Measurements from ENCODE around the gene RAD18. TPM values are rescaled to one million over a fixed set of nuclear protein-coding genes. Genes with fewer than 3 reads are reported as not detected.

RAD18 gene
- total RNA-seq, 1 experiment from 2014 or later = 46.6 TPM

DNA sequence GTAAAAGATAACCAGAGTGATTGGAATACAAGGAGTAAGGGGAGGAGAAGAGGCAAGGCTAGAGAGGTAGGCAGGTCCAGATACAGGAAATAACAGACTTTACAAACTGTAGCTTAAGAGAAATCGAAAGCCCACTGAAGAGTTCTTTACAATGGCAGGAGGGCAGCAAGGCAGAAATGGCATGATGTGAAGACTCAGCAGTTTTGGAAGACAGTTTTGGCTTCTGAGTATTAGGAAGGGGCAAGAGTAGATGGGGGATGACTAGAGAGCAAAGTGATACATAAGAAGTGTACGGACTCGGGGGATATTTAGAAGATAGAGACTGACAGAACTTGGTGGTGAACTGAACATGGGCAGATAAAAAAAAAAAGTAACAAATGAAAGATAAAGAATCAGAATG lies 54.1 kb downstream of the RAD18 start:
- Histone ChIP-seq H3K4me2 (ENCODE audit: low read length) (no peak overlapping the region), H3K27ac (ENCODE audit: low read length) (no peak overlapping the region), H3K27me3 (ENCODE audit: low read length) (no peaks in the 10 kb centered on the region), H3K4me3 (ENCODE audit: low read length) (no peak overlapping the region), H3K4me1 (ENCODE audit: insufficient read depth, low read length) (no peaks in the 10 kb centered on the region), H3K36me3 (ENCODE audit: low read depth, low read length) (peaks cover 55% of the 10 kb centered on the region), H2AFZ (ENCODE audit: low read length) (no peak overlapping the region), H3K9ac (ENCODE audit: low read length) (no peak overlapping the region), H3K9me3 (ENCODE audit: low read length) (no peaks in the 10 kb centered on the region), H4K20me1 (ENCODE audit: low read length) (no peaks in the 10 kb centered on the region), H3K79me2 (ENCODE audit: low read length) (no peaks in the 10 kb centered on the region), H3K9me2 (replicated peaks; ENCODE audit: low read length) (no peaks in the 10 kb centered on the region), H3F3A (ENCODE audit: low read length, unreplicated experiment) (no peaks in the 10 kb centered on the region)
- ATAC-seq (no peak), DNase-seq (no peak)
- ChIA-PET POLR2A (ENCODE audit: unreplicated experiment) (no interaction called here), CTCF (no interaction called here)
- TF ChIP-seq EZH2phosphoT487 (IDR thresholded peaks at IDR 0.05; ENCODE audit: borderline replicate concordance, low read length) = no peak
- intact Hi-C loops (cut with micrococcal nuclease) = loop anchor here (10.0 kb wide), 1 partner anchor 244 kb away; no protein-coding TSS in a partner anchor
- BruUV-seq (replicated peaks) = no TSS peak

DNA sequence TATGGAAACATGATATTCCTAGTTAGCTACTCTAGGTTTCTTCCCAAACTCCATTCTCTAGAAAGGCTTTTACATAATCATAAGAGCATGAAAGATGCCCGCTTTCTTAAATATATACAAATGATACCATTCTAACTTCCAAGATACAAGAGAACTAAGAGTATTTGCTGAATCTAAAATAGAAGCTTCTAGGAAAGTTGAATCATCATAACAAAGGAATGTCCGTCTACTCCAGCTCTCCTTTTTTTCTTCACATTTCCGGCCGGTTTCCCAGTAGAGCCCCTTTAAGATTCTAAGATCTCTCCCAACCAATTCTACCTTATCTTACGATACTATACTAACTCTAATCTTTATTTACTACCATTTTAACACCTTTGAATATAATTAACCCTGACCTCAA lies 60.1 kb downstream of the RAD18 start:
- H3K9ac ChIP-seq (ENCODE audit: low read length) = no peak overlapping the region
- H3K27ac ChIP-seq (ENCODE audit: low read length) = no peak overlapping the region
- no TSS peak for BruUV-seq (replicated peaks)
- DNase-seq (no peak), ATAC-seq (no peak)
- ChIA-PET POLR2A (ENCODE audit: unreplicated experiment) (no interaction called here), CTCF (no interaction called here)
- peaks cover 40% of the 10 kb centered on the region for H3K36me3 ChIP-seq (ENCODE audit: low read depth, low read length)
- no peaks in the 10 kb centered on the region for H3K27me3 ChIP-seq (ENCODE audit: low read length)
- H4K20me1 ChIP-seq (ENCODE audit: low read length) = no peaks in the 10 kb centered on the region
- intact Hi-C loops (cut with micrococcal nuclease) = loop anchor here (10.0 kb wide), 1 partner anchor 238 kb away; no protein-coding TSS in a partner anchor
- no peaks in the 10 kb centered on the region for H3K4me1 ChIP-seq (ENCODE audit: insufficient read depth, low read length)
- H3K9me3 ChIP-seq (ENCODE audit: low read length) = no peaks in the 10 kb centered on the region
- no peaks in the 10 kb centered on the region for H3K9me2 ChIP-seq (replicated peaks; ENCODE audit: low read length)
- no peak overlapping the region for H3K4me3 ChIP-seq (ENCODE audit: low read length)
- no peak for TF ChIP-seq EZH2 (IDR thresholded peaks at IDR 0.05; ENCODE audit: low read length, unreplicated experiment)
- TF ChIP-seq, protein P1, sequence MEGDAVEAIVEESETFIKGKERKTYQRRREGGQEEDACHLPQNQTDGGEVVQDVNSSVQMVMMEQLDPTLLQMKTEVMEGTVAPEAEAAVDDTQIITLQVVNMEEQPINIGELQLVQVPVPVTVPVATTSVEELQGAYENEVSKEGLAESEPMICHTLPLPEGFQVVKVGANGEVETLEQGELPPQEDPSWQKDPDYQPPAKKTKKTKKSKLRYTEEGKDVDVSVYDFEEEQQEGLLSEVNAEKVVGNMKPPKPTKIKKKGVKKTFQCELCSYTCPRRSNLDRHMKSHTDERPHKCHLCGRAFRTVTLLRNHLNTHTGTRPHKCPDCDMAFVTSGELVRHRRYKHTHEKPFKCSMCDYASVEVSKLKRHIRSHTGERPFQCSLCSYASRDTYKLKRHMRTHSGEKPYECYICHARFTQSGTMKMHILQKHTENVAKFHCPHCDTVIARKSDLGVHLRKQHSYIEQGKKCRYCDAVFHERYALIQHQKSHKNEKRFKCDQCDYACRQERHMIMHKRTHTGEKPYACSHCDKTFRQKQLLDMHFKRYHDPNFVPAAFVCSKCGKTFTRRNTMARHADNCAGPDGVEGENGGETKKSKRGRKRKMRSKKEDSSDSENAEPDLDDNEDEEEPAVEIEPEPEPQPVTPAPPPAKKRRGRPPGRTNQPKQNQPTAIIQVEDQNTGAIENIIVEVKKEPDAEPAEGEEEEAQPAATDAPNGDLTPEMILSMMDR (conservative IDR thresholded peaks at IDR 0.05; ENCODE audit: low read depth, low read length) = no peak
- no peak for TF ChIP-seq EZH2phosphoT487 (IDR thresholded peaks at IDR 0.05; ENCODE audit: borderline replicate concordance, low read length)
- H3K79me2 ChIP-seq (ENCODE audit: low read length) = no peaks in the 10 kb centered on the region
- no peak overlapping the region for H3K4me2 ChIP-seq (ENCODE audit: low read length)
- no peak overlapping the region for H2AFZ ChIP-seq (ENCODE audit: low read length)
- no peaks in the 10 kb centered on the region for H3F3A ChIP-seq (ENCODE audit: low read length, unreplicated experiment)

DNA sequence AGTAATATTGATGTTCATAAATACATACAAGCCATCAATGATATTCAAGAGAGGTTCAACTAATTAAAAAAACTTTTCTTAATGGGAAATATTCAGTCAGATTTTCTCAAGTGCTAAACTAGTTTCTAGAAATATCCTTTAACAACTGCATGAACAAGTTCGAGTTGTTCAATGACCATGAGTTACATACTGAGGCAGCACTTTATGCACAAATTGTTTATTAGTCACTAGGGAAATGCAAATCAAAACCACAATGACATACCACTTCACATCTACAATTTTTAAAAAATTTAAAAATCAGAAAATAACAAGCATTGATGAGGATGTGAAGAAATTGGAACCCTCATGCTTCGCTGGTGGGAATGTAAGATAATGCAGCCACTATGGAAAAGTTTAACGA lies 62.4 kb downstream of the RAD18 start:
- Histone ChIP-seq H4K20me1 (ENCODE audit: low read length) (no peaks in the 10 kb centered on the region), H3F3A (ENCODE audit: low read length, unreplicated experiment) (no peaks in the 10 kb centered on the region), H3K9ac (ENCODE audit: low read length) (no peak overlapping the region), H3K27ac (ENCODE audit: low read length) (no peak overlapping the region), H3K4me3 (ENCODE audit: low read length) (no peak overlapping the region), H3K4me2 (ENCODE audit: low read length) (no peak overlapping the region), H3K27me3 (ENCODE audit: low read length) (no peaks in the 10 kb centered on the region), H3K4me1 (ENCODE audit: insufficient read depth, low read length) (no peaks in the 10 kb centered on the region), H2AFZ (ENCODE audit: low read length) (no peak overlapping the region), H3K79me2 (ENCODE audit: low read length) (no peaks in the 10 kb centered on the region), H3K9me2 (replicated peaks; ENCODE audit: low read length) (no peaks in the 10 kb centered on the region), H3K9me3 (ENCODE audit: low read length) (no peaks in the 10 kb centered on the region), H3K36me3 (ENCODE audit: low read depth, low read length) (peaks cover 36% of the 10 kb centered on the region)
- TF ChIP-seq, protein P1 (conservative IDR thresholded peaks at IDR 0.05; ENCODE audit: low read depth, low read length) = no peak
- no peak for TF ChIP-seq EZH2phosphoT487 (IDR thresholded peaks at IDR 0.05; ENCODE audit: borderline replicate concordance, low read length)
- no peak for TF ChIP-seq EZH2 (IDR thresholded peaks at IDR 0.05; ENCODE audit: low read length, unreplicated experiment)
- ChIA-PET POLR2A (ENCODE audit: unreplicated experiment) (no interaction called here), CTCF (no interaction called here)
- no TSS peak for BruUV-seq (replicated peaks)
- no peak for ATAC-seq
- intact Hi-C loops (cut with micrococcal nuclease) = loop anchor here (2.0 to 10.0 kb wide), 2 partner anchors 132 to 236 kb away; partner anchors contain the start of gene OXTR
- DNase-seq = no peak

All from PC-3 (cell line).